ENCODE results near the gene ZNF692.
"Not testable (repeated sequence)": the region's sequence is repeated elsewhere in the genome, so short reads cannot be mapped to it uniquely, and the experiment has no call there.

ZNF692 gene

GRCh38 chr1:248858891-248859889 is at the start of gene ZNF692:
Gene ZNF692, minus strand, starts transcription at chr1:248859085. Its CDS starts 776 bp downstream, at chr1:248858309.
- peaks cover 51% of the 10 kb centered on the region for H3K4me1 Mint-ChIP-seq
- peak within 1 kb of the TSS; percentile 93 for H3K4me3 Mint-ChIP-seq
- H3K9me3 Mint-ChIP-seq = no peaks in the 10 kb centered on the region

GRCh38 chr1:248906753-248907661 is 48.1 kb upstream of the ZNF692 start:
- peak overlapping the region; percentile 75 for H3K27ac Mint-ChIP-seq
- peak overlapping the region; percentile 88 for H3K4me3 Mint-ChIP-seq
- H3K27me3 Mint-ChIP-seq = no peaks in the 10 kb centered on the region
- peaks cover 30% of the 10 kb centered on the region for H3K4me1 Mint-ChIP-seq
- no peaks in the 10 kb centered on the region for H3K9me3 Mint-ChIP-seq
- H3K36me3 Mint-ChIP-seq = no peaks in the 10 kb centered on the region

More at GRCh38 chr1:248858891-248859889, at the start of gene ZNF692:
- no peaks in the 10 kb centered on the region for H3K27me3 Mint-ChIP-seq
- H3K27ac Mint-ChIP-seq = peak within 1 kb of the TSS; percentile 94
- peaks cover 2% of the 10 kb centered on the region for H3K36me3 Mint-ChIP-seq

GRCh38 chr1:248906009-248906752 is 47.3 kb upstream of the ZNF692 start, which contains the start of gene PGBD2:
Gene PGBD2, plus strand, starts transcription at chr1:248906235. Its CDS starts 7,628 bp downstream, at chr1:248913863.
- Mint-ChIP-seq H3K27me3 (no peaks in the 10 kb centered on the region), H3K4me3 (peak within 1 kb of the TSS; percentile 91), H3K4me1 (peaks cover 30% of the 10 kb centered on the region), H3K27ac (peak within 1 kb of the TSS; percentile 97), H3K36me3 (no peaks in the 10 kb centered on the region), H3K9me3 (no peaks in the 10 kb centered on the region)

- Mint-ChIP-seq H3K27me3 (no peaks in the 10 kb centered on the region), H3K9me3 (no peaks in the 10 kb centered on the region), H3K27ac (peak overlapping the region; percentile 97), H3K36me3 (no peaks in the 10 kb centered on the region), H3K4me1 (peaks cover 30% of the 10 kb centered on the region), H3K4me3 (peak overlapping the region; percentile 91)
These were observed 46.8 kb upstream of the ZNF692 start for GRCh38 chr1:248905662-248906008.

GRCh38 chr1:248904437-248905216 is 45.7 kb upstream of the ZNF692 start:
- no peaks in the 10 kb centered on the region for H3K36me3 Mint-ChIP-seq
- no peaks in the 10 kb centered on the region for H3K9me3 Mint-ChIP-seq
- peak overlapping the region; percentile 91 for H3K4me3 Mint-ChIP-seq
- H3K27ac Mint-ChIP-seq = peak overlapping the region; percentile 14
- no peaks in the 10 kb centered on the region for H3K27me3 Mint-ChIP-seq
- H3K4me1 Mint-ChIP-seq = peaks cover 30% of the 10 kb centered on the region

- Mint-ChIP-seq H3K27me3 (peaks cover 5% of the 10 kb centered on the region), H3K4me1 (peaks cover under 1% of the 10 kb centered on the region), H3K9me3 (no peaks in the 10 kb centered on the region), H3K27ac (no peak overlapping the region), H3K36me3 (no peaks in the 10 kb centered on the region), H3K4me3 (no peak overlapping the region)
These were observed 42.7 kb upstream of the ZNF692 start for GRCh38 chr1:248901578-248901977.

- no peaks in the 10 kb centered on the region for H3K36me3 Mint-ChIP-seq
- no peak overlapping the region for H3K27ac Mint-ChIP-seq
- H3K4me3 Mint-ChIP-seq = no peak overlapping the region
- peaks cover 5% of the 10 kb centered on the region for H3K27me3 Mint-ChIP-seq
- H3K9me3 Mint-ChIP-seq = no peaks in the 10 kb centered on the region
- H3K4me1 Mint-ChIP-seq = no peaks in the 10 kb centered on the region
These were observed 41.8 kb upstream of the ZNF692 start for GRCh38 chr1:248900637-248901036.

- no peak overlapping the region for H3K4me3 Mint-ChIP-seq
- H3K36me3 Mint-ChIP-seq = no peaks in the 10 kb centered on the region
- no peaks in the 10 kb centered on the region for H3K9me3 Mint-ChIP-seq
- H3K27ac Mint-ChIP-seq = no peak overlapping the region
- H3K27me3 Mint-ChIP-seq = peaks cover 5% of the 10 kb centered on the region
- H3K4me1 Mint-ChIP-seq = no peaks in the 10 kb centered on the region
These were observed 38.8 kb upstream of the ZNF692 start for GRCh38 chr1:248897412-248898337.

GRCh38 chr1:248894837-248895236 is 36.0 kb upstream of the ZNF692 start:
- H3K27me3 Mint-ChIP-seq = peaks cover 5% of the 10 kb centered on the region
- no peak overlapping the region for H3K27ac Mint-ChIP-seq
- no peaks in the 10 kb centered on the region for H3K36me3 Mint-ChIP-seq
- no peak overlapping the region for H3K4me3 Mint-ChIP-seq
- no peaks in the 10 kb centered on the region for H3K4me1 Mint-ChIP-seq
- H3K9me3 Mint-ChIP-seq = no peaks in the 10 kb centered on the region

GRCh38 chr1:248892590-248892989 is 33.7 kb upstream of the ZNF692 start:
- no peak overlapping the region for H3K4me3 Mint-ChIP-seq
- no peaks in the 10 kb centered on the region for H3K4me1 Mint-ChIP-seq
- H3K27me3 Mint-ChIP-seq = peaks cover 2% of the 10 kb centered on the region
- no peak overlapping the region for H3K27ac Mint-ChIP-seq
- H3K9me3 Mint-ChIP-seq = no peaks in the 10 kb centered on the region
- H3K36me3 Mint-ChIP-seq = no peaks in the 10 kb centered on the region

GRCh38 chr1:248891758-248892157 is 32.9 kb upstream of the ZNF692 start:
- H3K27ac Mint-ChIP-seq = no peak overlapping the region
- no peaks in the 10 kb centered on the region for H3K27me3 Mint-ChIP-seq
- no peaks in the 10 kb centered on the region for H3K4me1 Mint-ChIP-seq
- H3K36me3 Mint-ChIP-seq = no peaks in the 10 kb centered on the region
- no peak overlapping the region for H3K4me3 Mint-ChIP-seq
- no peaks in the 10 kb centered on the region for H3K9me3 Mint-ChIP-seq

GRCh38 chr1:248890549-248891498 is 31.9 kb upstream of the ZNF692 start:
- Mint-ChIP-seq H3K27me3 (no peaks in the 10 kb centered on the region), H3K27ac (no peak overlapping the region)

GRCh38 chr1:248889914-248890243 is 31.0 kb upstream of the ZNF692 start:
- H3K36me3 Mint-ChIP-seq, H3K27ac Mint-ChIP-seq, H3K27me3 Mint-ChIP-seq, H3K4me1 Mint-ChIP-seq, H3K9me3 Mint-ChIP-seq, H3K4me3 Mint-ChIP-seq: not testable (repeated sequence)

More at GRCh38 chr1:248890549-248891498, 31.9 kb upstream of the ZNF692 start:
- Mint-ChIP-seq H3K9me3 (no peaks in the 10 kb centered on the region), H3K4me1 (no peaks in the 10 kb centered on the region), H3K4me3 (no peak overlapping the region), H3K36me3 (no peaks in the 10 kb centered on the region)

All from activated naive CD4-positive, alpha-beta T cell treated with anti-CD3 and anti-CD28 coated beads, Interleukin-2, amount 50 U/mL, for 24 hours (primary cell).